Small intestine (tissue), 7 donors: ENCODE measurements around the gene C1QTNF1. TPM values are rescaled to one million over a fixed set of nuclear protein-coding genes. Genes with fewer than 3 reads are reported as not detected.

Source experiments
- DNase-seq, 2 donors: peaks; one replicate each; pipeline versions ENCODE4 v3.0.0 to v3.0.0-alpha.2; 2013
- FAIRE-seq: peaks from 2 replicates; lab custom pipeline; 2012; peaks lifted over from hg19 to GRCh38; lab: Jason Lieb, UNC
- H3K27ac ChIP-seq, 3 donors: one replicate each; pipeline ENCODE4 v1.5.1; 2013; ENCODE audit warnings: low read length in 2 of 3, mild to moderate bottlenecking in 2 of 3, control low read depth in 1 of 3, inconsistent platforms in 1 of 3, low read depth in 1 of 3, moderate library complexity in 1 of 3
- H3K27me3 ChIP-seq, 3 donors: one replicate each; pipeline ENCODE4 v1.6.1; 2013; ENCODE audit warnings: low read length in 3 of 3, inconsistent platforms in 1 of 3; ENCODE audit not compliant: control insufficient read depth in 3 of 3, insufficient read depth in 3 of 3
- H3K36me3 ChIP-seq, 3 donors: one replicate each; pipeline ENCODE4 v1.6.1; 2013; ENCODE audit warnings: low read length in 3 of 3, inconsistent platforms in 1 of 3, low read depth in 1 of 3, mild to moderate bottlenecking in 1 of 3, moderate library complexity in 1 of 3; ENCODE audit not compliant: control insufficient read depth in 3 of 3, insufficient read depth in 2 of 3
- H3K4me1 ChIP-seq, 3 donors: one replicate each; pipeline ENCODE4 v1.6.1; 2013; ENCODE audit warnings: low read length in 2 of 3, inconsistent platforms in 1 of 3, low read depth in 1 of 3, mild to moderate bottlenecking in 1 of 3, moderate library complexity in 1 of 3; ENCODE audit not compliant: control insufficient read depth in 3 of 3, insufficient read depth in 2 of 3
- H3K4me3 ChIP-seq, 3 donors: one replicate each; pipeline ENCODE4 v1.5.1; 2013; ENCODE audit warnings: low read length in 3 of 3, control low read depth in 1 of 3, inconsistent platforms in 1 of 3, low read depth in 1 of 3, mild to moderate bottlenecking in 1 of 3, moderate library complexity in 1 of 3
- H3K9me3 ChIP-seq, 2 donors: one replicate each; pipeline ENCODE4 v1.6.1; 2013; ENCODE audit warnings: low read depth in 1 of 2, low read length in 1 of 2; ENCODE audit not compliant: control insufficient read depth in 2 of 2, insufficient read depth in 1 of 2
- WGBS, 3 donors: extraction: QIAGEN DNeasy Blood & Tissue Kit; methylation state at CpG; one replicate each; pipeline ENCODE4 v1.1.7; 2013; 5-methylcytosine and 5-hydroxymethylcytosine counted together
- polyA plus RNA-seq, 4 donors: library from polyadenylated mRNA; stranded (reverse) in 3 of 4; unstranded in 1 of 4; fragments of 200-250 nt in 3 of 4; fragments of 120-200 nt in 1 of 4; gene quantifications; one replicate each; pipeline versions ENCODE4 v1.2.1 to v1.2.3, GENCODE V29; 2013
- donor health status: healthy with polysubstance abuse.
- donor health status: control.
- donor health status: control.
- donor health status: Bipolar disorder and iron deficiency.
- donor health status: healthy.

The C1QTNF1 gene
- polyA plus RNA-seq, 4 donors = 0.67 to 57.4 (median 2.8) TPM

DNA sequence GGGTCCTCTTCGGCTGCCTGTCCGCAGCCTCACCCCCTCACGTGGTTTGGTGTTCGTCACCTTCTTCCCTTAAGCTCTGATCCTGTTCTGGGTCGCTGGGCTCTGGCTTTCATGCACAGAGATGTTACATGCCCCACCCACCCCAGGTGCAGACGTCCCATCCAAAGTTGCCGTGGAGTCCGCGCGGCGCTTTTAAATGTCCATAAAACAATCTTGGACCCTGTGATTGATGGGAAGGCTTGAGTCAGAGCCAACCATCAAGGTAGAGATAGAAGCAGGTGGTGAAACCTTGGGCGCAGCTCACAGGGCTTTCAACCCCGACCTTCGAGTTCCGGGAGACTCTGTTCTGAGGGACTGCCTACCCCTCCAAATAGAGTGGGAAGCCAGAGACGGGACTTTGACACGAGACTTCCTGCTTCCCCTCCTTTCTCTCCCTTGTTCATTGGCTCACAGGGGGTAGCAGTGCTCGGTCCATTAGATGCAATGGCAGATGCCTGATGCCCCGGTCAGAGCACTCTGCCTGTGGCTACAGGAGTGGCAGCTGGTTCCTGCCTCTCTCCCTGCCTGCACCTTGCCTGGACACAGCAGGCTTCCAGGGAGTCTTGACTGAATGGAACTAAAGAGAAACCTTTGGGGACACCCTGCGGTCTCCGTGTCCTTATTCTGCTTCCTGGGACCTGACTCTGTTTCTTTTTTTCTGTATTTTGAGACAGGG is 54.7 kb downstream of the C1QTNF1 start:
- Histone ChIP-seq H3K9me3 (no peaks in the 10 kb centered on the region), H3K36me3 (peaks cover 10 to 58% (median 17%) of the 10 kb centered on the region in 3 donors), H3K27me3 (no peaks in the 10 kb centered on the region), H3K27ac (no peak overlapping the region), H3K4me1 (peaks cover 0 to 14% (median 3%) of the 10 kb centered on the region in 3 donors), H3K4me3 (no peak overlapping the region)
- FAIRE-seq = no peak
- peak in 1 of 2 donors; percentile 79 for DNase-seq
- 22 to 74% (median 40%) methylated on average over 21 of the region's 21 CpGs for WGBS, 3 donors

DNA sequence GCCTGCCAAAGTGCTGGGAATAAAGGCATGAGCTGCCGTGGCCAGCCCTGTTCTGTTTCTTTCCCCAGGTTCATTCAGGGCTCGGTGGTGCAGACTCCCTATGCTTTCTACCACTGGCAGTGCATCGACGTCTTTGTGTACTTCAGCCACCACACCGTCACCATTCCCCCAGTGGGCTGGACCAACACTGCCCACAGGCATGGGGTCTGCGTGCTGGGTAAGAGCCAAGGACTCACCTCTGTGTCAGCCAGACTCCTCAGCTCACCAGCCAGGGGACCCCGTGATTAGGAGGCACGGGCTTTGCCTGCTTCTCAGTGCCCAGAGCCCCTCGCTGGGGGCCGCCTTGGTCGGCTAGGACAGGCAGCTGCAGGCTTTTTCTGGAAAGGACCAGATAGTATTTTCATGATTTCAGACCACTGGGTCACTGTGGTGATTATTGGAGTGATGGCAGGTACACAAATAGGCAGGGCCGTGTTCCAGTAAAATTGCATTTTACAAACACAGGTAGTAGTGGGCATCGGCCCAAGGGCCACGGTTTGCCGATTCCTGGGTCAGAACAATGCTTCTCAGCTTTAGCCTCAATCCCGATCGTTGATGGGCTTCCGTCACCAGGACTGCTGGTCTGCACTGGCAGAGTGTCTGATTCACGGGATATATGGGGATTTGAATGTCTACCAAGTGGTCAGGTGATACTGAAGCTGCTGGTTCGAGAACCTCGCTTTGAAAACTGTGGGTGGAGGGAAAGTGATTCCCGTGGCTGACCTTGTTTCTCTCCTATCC is 55.6 kb downstream of the C1QTNF1 start:
- WGBS, 3 donors = 88 to 95% (median 91%) methylated on average over 22 of the region's 22 CpGs
- FAIRE-seq (no peak), DNase-seq (no peak)
- H3K4me1 ChIP-seq = peaks cover 0 to 7% (median 3%) of the 10 kb centered on the region in 3 donors
- no peak overlapping the region for H3K27ac ChIP-seq
- H3K27me3 ChIP-seq = no peaks in the 10 kb centered on the region
- peaks cover 16 to 68% (median 21%) of the 10 kb centered on the region in 3 donors for H3K36me3 ChIP-seq
- no peaks in the 10 kb centered on the region for H3K9me3 ChIP-seq
- H3K4me3 ChIP-seq = no peak overlapping the region

DNA sequence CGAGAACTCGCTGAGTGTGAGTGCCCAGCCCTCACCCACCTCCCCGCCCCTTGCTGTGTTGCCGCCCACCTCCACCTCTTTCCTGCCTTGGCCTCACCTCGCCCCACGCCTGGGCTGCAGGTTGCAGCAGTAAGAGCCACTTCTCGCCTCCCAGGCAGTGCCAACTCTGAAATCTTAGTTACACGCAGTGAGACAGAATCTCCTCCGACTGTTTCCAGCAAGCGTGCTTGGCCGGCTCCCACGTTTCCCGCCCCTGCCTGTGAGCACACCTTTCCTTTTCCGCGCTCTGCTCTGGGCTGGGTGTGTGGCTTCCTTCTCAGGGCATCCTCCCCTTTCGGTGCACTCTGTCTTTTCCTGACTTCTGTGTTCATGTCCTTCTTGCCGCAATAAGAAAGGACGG is 56.4 kb downstream of the C1QTNF1 start:
- no peak for FAIRE-seq
- Histone ChIP-seq H3K9me3 (no peaks in the 10 kb centered on the region), H3K4me1 (peaks cover 0 to 6% (median 3%) of the 10 kb centered on the region in 3 donors), H3K27me3 (no peaks in the 10 kb centered on the region), H3K27ac (no peak overlapping the region), H3K36me3 (peaks cover 23 to 75% (median 24%) of the 10 kb centered on the region in 3 donors), H3K4me3 (no peak overlapping the region)
- no peak for DNase-seq
- WGBS, 3 donors = 88 to 93% (median 93%) methylated on average over 18 of the region's 18 CpGs

DNA sequence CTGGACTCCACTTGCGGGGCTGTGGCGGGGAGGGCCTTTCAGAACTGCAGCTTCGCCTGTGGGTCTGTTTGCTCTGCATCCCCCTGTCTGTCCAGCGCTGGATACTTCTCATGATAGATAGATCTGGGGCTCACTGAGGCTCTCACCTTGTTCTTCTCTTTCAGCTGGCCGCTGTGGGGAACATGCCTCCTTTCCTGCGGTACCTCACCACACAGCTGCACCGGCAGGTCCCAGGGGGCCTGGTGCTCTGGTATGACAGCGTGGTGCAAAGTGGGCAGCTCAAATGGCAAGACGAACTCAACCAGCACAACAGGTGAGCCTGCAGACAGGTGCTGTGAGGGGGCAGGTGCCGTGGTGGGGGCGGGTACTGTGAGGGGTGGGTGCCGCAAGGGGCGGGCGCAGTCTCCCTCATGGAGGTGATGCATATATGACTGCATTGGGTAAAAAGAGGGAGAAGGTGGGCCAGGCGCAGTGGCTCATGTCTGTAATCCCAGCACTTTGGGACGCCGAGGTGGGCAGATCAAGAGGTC is 56.9 kb downstream of the C1QTNF1 start:
- FAIRE-seq = no peak
- WGBS, 3 donors = 94 to 96% (median 94%) methylated on average over 17 of the region's 17 CpGs
- Histone ChIP-seq H3K27ac (no peak overlapping the region), H3K36me3 (peaks cover 24 to 80% (median 26%) of the 10 kb centered on the region in 3 donors), H3K9me3 (no peaks in the 10 kb centered on the region), H3K4me1 (peaks cover 0 to 2% (median 2%) of the 10 kb centered on the region in 3 donors), H3K4me3 (no peak overlapping the region), H3K27me3 (no peaks in the 10 kb centered on the region)
- no peak for DNase-seq

GRCh38 chr17:79081571-79082276 is 57.8 kb downstream of the C1QTNF1 start:
- WGBS, 3 donors = 49 to 75% (median 64%) methylated on average over 20 of the region's 20 CpGs
- Histone ChIP-seq H3K27me3 (no peaks in the 10 kb centered on the region), H3K9me3 (no peaks in the 10 kb centered on the region), H3K36me3 (peaks cover 24 to 89% (median 30%) of the 10 kb centered on the region in 3 donors), H3K27ac (no peak overlapping the region), H3K4me3 (no peak overlapping the region), H3K4me1 (no peaks in the 10 kb centered on the region)
- no peak for DNase-seq
- no peak for FAIRE-seq

- FAIRE-seq (no peak), DNase-seq (peak; percentile 49 to 54)
- H3K4me1 ChIP-seq = no peaks in the 10 kb centered on the region
- 53 to 67% (median 62%) methylated on average over 41 of the region's 41 CpGs for WGBS, 3 donors
- no peaks in the 10 kb centered on the region for H3K9me3 ChIP-seq
- H3K27me3 ChIP-seq = no peaks in the 10 kb centered on the region
- no peak overlapping the region for H3K27ac ChIP-seq
- H3K4me3 ChIP-seq = no peak overlapping the region
- peaks cover 23 to 94% (median 30%) of the 10 kb centered on the region in 3 donors for H3K36me3 ChIP-seq
These were observed 58.6 kb downstream of the C1QTNF1 start for GRCh38 chr17:79082311-79083190.

DNA sequence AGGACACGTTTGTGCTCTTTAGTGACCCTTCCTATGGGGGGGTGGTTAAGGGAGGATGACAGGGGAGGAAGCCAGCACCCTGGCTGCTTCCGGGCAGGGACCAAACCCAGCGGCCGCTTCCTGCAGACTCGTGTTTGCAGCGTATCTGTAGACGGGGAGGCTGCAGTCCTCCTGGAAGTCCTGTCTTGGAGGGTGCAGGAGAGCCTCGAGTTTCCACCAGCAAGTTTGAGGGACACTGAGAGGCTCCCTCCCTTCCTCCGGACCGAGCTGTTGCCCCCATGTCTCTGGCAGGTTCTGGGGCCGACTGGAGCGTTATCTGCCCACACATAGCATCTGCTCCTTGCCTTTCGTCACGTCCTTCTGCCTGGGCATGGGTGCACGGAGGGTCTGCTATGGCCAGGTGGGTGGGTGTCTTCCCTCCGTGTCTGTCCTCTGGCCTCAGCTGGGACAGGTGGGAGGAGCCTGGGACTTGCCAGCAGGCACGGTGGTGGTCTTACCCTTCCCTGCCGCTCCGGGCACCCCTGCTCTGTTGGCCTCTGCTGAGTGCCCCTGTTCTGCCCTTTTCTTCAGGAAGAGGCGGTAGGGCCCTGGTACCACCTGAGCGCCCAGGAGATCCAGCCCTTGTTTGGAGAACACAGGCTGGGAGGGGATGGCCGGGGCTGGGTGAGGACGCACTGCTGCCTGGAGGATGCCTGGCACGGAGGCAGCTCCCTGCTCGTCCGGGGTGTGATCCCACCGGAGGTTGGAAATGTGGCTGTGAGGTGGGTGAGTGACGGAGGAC is 59.4 kb downstream of the C1QTNF1 start:
- WGBS, 3 donors = 85 to 88% (median 86%) methylated on average over 26 to 28 of the region's 28 CpGs
- FAIRE-seq (no peak), DNase-seq (no peak)
- H3K36me3 ChIP-seq = peaks cover 20 to 95% (median 30%) of the 10 kb centered on the region in 3 donors
- no peak overlapping the region for H3K4me3 ChIP-seq
- H3K4me1 ChIP-seq = no peaks in the 10 kb centered on the region
- no peaks in the 10 kb centered on the region for H3K9me3 ChIP-seq
- H3K27ac ChIP-seq = no peak overlapping the region
- no peaks in the 10 kb centered on the region for H3K27me3 ChIP-seq
